Bone marrow (tissue), 2 donors: Measurements from ENCODE around the gene LCN6.
A peak's percentile ranks its signal among the peaks of the same experiment; 100 is the strongest.
"Not testable (repeated sequence)": the region's sequence is repeated elsewhere in the genome, so short reads cannot be mapped to it uniquely, and the experiment has no call there.

Experiments
- DNase-seq, 2 donors: peaks; one replicate each; lab custom pipeline; 2025; lab: John Stamatoyannopoulos, UW

LCN6 gene

DNA sequence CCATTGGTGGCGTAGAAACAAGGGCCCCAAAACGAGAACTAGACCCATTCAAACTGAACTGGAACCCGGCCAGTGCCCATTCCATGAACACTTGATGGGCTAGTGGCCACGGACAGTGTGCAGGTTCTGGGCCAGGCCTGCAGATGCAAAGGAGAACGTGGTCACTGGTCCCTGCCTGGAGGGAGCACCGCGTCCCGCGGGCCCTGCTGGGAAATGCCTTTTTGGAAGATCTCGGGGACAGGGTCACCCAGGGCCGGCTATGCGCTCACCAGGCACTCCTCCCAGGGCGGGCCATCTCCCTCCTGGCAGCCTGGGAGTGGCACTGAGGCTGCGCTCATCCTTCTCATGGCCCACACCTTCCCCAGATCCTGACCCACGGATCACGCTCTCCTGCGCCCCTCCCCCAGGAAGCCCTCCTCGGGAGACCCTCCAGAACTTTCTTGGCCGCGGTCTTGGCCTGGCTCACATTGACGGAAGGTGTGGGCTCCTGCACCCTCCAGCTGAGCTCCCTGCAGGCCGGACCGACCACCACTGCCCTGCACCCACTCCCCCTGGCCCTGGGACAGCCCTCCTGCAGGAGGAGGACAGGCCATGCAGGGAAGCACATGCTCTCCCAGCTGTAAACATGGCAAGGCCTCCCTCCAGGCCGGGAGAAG is 38.7 kb downstream of the LCN6 start:
- no peak for DNase-seq

DNA sequence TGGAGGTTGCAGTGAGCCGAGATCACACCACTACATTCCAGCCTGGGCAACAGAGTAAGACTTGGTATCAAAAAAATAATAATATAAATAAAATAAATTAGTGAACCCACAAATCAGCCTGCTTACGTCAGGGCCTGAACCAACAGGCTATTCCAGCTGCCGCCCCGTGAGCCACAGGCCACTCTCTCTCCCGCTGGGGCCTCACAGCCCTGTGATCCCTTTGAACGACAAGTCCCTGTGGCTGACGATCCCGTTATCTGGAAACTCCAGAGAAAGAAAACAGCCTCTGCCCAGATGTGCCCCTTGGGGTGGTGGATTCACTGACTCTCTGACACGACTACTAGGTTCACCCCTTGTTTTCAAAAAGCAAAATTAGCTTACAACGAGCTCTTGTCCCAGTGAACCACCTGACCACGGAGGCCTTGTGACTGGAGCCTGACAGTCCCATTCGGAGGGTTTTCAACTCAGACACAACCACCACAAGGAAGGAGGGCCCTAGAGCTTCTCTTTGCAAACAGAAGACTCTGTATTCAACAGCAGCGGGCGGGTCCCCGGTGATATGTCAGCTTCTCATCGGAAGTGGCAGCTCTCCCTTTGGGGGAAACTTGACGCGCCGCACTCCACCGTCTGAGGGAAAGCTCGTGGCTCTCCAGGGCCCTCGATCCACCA is 40.3 kb downstream of the LCN6 start:
- no peak for DNase-seq

DNA sequence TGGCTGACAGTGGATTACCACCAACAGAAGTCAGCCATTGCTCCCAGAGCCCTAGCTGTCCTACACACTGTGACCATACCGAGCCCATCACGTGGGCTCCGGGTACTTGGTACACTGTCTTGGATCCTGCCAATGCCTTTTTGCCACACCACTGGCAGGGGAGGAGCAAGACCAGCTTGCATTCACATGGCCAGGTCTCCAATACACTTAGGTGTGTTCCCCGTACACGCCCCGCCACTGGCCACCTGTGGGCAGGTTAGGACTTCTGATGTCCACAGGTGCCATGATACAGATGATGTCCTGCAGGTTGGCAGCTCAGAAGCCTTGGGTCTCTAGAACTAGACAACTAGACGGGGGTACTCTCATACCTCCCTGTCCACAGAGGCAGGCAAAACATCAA is 41.3 kb downstream of the LCN6 start:
- DNase-seq: no peak

DNA sequence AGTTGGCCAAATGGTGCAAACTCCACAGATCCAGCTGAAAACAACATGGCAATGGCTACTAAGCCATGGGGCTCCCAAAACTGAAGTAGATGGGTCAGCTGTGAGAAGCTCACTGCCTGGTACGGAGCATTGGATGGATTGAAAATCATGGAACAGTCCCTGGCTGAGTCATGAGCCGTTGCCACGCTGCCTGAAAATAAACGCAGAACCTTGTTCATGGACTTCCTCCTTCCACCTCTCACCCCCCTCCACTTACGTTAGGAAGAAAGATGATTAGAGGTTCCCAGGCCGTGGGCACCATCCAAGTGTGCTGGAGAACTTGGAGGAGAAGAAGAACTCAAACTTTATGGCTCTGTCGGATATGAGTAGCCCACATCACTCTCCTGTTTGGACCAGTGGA is 42.8 kb downstream of the LCN6 start:
- DNase-seq: peak in 1 of 2 donors; percentile 63

DNA sequence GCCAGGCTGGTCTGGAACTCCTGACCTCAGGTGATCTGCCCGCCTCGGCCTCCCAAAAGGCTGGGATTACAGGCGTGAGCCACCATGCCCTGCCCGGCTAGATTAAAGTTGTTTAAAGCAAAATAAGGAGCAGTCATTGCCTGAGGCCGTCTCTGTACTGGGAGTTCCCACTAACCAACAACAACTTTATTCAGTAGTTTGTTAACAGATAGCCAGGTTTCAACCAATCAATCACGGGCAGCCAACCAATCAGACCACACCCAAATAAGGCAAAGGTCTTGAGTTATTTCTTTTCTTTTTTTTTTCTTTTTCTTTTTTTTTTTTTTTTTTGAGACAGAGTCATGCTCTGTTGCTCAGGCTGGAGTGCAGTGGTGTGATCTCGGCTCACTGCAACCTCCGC is 43.6 kb downstream of the LCN6 start:
- not testable (repeated sequence) for DNase-seq

DNA sequence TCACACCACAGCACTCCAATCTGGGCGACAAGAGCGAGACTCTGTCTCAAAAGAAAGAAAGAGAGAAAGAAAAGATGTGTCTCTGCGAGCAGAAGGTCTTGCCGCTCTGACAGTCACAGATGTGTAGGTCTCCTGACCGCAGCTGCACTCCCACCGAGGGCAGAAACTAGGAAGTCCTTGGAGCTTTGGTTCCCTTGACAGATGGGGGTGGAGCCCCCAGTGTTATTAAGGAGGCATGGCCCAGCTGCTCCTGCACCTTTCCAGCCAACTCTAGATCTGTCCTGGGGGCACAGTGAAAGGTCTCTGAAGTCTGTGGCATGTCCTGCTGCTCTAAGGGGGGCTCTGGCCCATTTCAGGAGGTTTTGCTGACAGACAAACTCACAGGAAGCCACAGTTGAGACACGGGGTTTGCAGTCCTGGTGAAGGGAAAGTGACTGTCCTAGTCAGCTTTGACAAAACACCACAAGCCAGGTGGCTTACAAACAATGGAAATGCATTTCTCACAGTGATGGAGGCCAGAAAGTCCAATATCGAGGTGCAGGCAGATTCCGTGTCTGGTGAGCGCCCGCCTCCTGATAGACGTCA is 45.0 kb downstream of the LCN6 start:
- peak in 1 of 2 donors; percentile 86 for DNase-seq

DNA sequence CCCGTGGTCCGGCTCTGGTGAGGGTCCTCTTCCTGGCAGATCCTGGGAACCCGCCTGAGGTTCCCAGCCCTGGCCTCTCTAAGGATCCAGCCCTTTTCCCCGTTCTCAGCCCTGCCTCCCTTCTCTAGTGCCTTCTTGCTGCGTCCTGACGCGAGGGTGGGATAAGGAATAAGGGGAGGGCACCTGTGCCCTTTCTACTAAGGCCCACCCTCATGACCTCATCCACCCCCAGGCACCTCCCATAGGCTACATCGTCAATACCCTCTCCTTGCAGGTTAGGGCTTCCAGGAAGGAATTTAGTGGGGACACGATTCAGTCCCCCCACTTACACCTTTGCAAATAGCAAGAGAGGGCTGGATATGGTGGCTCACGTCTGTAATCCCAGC is 46.7 kb downstream of the LCN6 start:
- DNase-seq: no peak

DNA sequence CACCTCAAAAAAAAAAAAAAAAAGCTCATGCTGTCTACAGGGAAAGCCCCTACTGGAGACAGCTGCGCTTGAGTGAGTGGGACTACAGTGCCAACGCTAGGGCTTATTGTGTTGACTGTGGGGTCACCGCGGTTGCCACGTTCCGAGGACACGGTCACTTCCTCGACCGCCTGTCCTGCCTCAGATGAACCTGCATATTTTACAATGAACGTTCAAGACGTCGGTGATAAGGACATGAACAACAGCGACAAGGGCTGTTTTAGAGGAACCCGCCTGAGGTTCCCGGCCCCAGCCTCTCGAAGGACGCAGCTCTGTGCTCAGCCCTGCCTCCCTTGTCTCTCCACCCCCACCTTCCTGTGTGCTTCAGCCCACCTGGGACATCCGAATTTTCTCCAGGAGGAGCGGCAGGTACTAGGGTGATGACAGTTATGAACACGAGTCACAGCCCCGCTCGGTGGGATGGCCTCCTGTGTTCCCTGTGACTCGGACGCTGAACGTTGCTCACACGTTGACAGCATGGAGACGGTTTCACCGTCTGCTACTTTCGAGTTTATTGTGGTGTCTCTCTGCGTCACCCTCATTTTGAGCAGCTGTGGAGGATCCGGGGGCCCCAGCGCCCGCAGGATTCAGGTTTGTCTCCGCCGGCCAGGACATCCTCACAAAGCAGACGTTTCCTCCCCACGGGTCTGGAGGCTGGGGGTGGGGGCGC is 47.2 kb downstream of the LCN6 start:
- peak in 1 of 2 donors; percentile 73 for DNase-seq

DNA sequence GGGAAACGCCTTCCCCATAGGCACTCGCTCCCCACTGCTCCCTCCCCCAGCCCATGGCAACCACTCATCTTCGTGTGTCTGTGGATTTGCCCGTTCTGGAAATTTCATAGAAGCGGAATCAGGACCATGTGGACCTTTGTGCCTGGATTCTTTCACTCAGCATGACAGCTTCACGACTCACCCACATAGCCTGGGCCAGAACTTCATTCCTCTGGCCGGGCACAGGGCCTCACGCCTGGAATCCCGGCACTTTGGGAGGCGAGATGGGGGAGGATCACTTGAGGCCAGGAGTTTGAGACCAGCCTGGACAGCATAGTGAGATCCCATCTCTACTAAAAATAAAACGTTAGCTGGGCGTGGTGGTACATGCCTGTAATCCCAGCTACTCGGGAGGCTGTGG is 48.0 kb downstream of the LCN6 start:
- no peak for DNase-seq

DNA sequence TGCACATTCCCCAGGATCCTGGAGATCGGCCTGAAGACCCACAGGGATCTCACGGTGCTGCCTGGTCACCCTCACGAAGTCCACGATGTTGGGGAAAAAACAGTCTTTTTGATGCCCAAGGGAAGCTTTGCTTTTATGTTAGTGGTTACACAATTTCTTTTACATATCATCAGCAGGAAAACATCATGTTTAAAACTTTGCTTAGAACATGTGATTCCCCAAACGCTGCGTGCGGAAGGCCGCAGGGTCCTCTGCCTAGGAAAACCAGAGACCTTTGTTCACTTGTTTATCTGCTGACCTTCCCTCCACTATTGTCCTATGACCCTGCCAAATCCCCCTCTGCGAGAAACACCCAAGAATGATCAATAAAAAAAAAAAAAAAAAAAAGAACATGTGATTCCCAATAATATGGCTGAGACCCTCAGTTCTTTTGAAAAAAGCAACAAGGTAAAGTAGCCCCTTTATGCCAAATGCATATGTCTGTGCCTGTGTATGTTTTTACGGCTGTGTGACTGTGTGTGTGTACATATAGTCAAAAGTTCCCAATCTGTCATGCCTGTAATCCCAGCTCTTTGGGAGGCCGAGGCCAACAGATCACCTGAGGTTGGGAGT is 49.6 kb downstream of the LCN6 start:
- no peak for DNase-seq

DNA sequence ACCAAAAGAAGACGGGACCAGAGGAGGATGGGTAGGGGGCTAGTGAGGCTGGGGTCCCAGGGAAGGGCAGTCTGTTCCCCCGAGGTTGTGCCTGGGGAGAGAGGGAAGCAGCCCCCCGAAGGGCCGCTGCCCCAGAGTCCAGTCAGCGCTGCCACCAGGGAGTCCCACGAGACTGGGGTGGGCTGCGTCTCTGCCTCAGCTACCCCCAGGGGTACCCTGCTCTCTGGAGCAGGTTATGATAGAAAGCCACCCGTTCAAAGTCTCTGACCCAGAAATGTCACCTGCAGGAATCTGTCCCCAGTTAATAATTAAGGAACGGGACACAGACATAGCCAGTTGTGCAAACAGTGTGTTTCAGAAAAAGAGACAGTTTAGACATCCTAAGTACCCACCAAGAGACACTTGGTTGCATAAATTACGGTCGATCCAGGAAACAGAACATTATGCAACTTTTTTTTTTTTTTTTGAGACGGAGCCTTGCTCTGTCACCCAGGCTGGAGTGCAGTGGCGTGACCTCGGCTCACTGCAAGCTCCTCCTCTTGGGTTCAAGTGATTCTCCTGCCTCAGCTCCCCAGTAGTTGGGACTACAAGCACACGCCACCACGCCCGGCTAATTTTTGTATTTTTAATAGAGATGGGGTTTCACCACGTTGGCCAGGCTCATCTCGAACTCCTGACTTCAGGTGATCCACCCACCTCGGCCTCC is 50.4 kb downstream of the LCN6 start:
- peak in 1 of 2 donors; percentile 58 for DNase-seq

DNA sequence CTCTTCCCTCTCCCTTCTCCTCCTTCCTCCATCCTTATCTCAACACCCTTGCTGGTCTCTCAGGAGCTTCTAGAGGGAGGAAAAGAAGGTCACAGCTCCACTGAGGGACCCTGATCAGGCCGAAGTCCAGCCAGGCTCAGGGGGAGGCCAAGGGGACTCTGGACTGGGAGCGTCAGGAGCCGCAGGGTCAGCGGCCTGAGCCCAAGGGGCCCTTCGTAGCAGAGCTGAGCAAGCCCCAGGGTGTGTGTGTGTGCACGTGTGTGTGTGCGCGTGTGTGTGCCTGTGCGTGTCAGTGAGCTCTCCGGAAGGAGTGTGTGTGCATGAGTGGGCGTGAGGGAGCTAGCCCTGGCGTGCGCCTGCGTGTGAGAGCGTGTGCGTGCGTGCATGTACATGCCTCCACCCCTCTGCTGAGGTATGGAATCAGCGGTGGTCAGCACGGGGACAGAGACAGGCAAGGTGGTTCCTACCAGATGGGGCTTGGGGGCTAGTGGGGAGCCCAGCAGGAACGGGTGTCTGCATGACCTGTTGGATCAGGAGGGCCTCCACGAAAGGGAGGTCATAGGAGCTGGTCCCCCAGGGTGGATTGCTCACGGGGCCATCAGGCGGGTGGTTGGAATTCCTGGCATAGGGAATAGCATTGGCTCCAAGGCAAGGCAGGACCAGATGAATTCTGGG is 51.0 kb downstream of the LCN6 start:
- no peak for DNase-seq

DNA sequence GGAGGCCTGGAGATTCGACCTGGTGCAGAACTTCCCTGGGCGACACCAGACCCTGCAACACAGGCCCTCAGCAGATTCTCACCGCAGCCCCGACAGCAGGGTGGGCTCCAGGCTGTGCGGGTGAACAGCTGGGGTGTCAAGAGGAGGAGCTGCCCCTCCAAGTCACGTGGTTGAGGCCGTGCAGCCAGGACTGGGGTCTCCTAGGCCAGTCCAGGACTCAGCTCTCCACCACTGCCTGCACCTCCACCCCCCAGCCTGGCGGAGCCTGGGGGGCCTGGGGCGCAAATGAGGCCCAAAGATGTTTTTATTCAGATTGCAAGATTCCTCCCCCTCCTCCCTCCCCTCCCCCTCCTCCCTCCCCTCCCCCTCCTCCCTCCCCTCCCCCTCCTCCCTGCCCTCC is 51.8 kb downstream of the LCN6 start:
- no peak for DNase-seq

DNA sequence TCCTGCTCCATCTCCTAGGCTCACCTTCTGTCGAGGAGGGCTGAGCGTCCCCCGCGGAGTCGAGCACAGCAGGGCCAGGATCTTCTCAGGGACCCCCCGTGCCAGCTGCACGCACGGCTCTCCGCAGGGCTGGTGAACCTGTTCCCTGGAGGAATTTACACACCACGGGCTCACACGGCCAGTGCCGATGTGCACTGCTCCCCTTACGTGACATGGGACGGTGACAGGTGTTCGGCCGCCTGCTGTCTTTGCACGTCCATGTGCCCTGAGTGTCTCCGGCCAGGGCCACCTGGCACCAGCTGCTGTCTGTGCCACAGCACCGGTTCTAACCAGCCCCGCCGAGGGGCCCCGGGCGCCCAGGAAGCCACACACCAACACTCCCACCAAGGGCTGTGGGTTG is 52.4 kb downstream of the LCN6 start:
- DNase-seq: no peak

DNA sequence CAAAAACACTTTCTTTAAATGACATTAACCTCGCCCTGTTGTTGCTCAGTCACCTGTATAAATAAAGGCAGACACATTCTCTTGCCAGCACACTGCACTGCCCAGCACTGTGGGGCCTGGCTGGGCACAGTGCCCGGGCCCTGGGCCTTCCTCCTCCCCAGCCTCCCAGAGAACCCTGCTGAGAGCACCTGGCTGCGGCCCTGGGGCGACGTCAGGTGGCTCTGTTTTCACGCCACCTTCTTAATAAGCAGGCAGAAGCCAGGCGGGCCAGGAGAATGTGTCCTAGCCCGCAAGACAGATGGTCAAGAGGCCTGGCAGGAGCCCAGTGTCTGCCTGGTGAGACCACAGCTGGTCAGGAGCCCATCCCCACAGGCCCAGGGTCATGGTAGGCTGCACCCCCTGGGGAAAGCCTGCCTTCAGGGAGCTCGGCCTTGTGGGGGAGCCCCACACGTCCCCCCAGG is 52.9 kb downstream of the LCN6 start:
- DNase-seq: no peak

DNA sequence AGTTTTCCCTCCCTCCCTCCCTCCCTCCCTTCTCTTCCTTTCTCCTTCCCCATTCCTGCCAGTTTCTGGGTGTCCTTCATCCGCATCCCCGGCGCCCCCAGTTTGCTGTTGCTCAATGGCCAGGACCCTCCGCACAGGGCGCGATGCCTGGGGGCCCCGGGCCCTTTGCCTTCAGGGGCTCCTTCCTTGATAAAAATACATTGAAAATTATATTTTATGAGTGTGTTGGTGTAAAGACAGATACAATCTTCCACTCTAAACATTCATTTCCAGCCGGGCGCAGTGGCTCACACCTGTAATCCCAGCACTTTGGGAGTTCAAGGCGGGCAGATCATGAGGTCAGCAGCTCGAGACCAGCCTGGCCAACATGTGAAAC is 53.5 kb downstream of the LCN6 start:
- no peak for DNase-seq

DNA sequence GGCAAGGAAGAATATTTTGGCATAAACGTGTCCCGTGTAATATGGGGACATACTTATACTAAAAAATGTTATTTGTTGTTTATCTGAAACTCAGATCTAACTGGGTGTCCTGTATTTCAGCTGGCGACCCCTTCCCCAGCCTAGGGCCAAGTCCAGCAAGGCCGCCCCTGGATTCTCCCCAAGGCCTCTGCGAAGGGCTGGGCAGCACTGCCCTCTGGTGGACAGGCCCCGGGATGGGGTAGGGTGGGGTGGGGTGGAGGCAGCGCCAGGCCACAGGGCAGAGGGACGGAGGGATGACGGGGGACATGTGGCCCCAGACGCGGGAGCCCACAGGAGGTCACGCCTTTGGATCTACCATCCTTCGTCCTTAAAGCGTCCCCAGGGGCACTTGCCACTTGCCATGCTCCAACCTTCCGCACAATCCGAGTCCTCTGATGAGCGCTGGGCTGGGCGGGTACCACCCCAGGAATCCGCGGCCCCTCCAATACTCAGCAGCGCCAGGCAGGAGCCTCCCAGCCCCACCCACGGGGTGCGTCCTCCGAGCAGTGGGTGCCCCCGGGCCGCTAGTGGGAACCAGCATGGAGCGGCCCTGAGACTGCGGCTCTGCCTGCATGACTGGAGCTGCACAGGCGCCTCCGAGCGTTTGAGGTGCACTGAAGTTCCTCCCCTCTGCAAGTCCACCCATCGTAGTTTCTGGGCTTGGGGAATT is 54.0 kb downstream of the LCN6 start:
- peak; percentile 13 to 36 for DNase-seq
